Measurements from ENCODE around the gene SEPTIN1.

DNA sequence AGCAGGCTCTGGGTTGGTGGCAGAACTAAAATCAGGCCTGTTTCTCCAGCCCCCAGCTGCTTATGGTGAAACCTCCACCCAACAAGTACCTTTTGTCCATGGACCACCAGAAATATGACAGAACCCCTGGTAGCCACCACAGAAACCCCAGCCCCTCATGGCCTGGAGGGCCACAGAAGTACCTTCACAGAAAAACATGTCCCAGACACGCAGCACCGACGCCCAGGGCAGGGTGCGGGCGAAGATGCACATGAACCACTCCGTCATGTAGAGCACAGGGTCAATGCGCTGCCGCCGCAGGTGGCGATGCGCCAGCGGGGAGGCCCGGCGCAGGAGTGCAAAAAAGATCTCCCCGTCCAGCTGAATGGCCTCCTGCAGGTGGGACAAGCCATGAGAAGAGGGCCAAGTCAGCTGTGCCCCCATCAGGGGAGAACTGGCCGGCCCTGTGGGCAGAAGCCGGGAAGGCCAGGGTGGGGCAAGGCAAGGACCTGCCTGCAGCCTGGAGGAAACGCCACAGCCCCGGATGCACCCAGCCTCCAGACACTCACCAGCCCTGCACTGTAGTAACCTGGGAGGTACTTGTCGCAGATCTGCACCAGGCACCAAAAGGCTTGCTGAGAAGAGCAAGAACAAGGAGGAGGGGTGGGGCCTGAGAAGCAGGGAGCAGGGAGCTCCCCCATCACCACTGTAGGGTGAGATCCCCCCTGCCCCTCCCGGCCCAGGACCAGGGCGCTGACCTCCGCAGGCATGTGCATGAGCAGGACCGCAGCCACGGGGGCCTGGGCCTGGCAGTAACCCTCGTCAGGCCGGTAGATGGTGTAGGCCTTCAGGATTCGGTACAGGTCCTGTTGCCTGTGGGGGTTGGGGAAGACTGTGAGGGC lies 23.1 kb downstream of the SEPTIN1 start:
- TF ChIP-seq, protein P1, sequence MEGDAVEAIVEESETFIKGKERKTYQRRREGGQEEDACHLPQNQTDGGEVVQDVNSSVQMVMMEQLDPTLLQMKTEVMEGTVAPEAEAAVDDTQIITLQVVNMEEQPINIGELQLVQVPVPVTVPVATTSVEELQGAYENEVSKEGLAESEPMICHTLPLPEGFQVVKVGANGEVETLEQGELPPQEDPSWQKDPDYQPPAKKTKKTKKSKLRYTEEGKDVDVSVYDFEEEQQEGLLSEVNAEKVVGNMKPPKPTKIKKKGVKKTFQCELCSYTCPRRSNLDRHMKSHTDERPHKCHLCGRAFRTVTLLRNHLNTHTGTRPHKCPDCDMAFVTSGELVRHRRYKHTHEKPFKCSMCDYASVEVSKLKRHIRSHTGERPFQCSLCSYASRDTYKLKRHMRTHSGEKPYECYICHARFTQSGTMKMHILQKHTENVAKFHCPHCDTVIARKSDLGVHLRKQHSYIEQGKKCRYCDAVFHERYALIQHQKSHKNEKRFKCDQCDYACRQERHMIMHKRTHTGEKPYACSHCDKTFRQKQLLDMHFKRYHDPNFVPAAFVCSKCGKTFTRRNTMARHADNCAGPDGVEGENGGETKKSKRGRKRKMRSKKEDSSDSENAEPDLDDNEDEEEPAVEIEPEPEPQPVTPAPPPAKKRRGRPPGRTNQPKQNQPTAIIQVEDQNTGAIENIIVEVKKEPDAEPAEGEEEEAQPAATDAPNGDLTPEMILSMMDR (IDR thresholded peaks at IDR 0.05), result no peak
- no peak for TF ChIP-seq POLR2A (IDR thresholded peaks at IDR 0.05)

All from esophagus squamous epithelium (tissue), 4 donors.